ENCODE results near the gene RGS7.

Gene RGS7

DNA sequence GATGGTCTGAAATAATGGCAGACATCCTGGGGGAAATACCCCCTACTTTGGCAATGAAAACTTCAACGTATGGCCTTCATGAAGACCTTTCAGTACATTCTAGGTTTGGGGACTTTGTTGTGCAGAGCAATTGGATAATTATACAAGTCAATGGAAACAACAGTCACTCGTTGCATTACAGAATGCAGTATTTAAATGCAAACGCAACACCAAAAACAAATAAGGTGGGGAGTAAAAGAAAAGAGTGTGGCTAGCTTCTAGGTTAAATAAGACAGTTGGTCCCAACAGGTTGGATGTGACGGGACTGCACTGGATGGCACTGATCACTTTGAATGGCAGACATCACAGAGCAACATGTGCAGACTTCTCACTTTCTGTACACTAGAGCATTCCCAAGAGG, 386.8 kb downstream of the RGS7 start:
- H3K4me3 ChIP-seq (ENCODE audit: low read depth, low read length), result no peak overlapping the region
- no peak for DNase-seq (ENCODE audit: low read depth)
- TF ChIP-seq, protein P1, sequence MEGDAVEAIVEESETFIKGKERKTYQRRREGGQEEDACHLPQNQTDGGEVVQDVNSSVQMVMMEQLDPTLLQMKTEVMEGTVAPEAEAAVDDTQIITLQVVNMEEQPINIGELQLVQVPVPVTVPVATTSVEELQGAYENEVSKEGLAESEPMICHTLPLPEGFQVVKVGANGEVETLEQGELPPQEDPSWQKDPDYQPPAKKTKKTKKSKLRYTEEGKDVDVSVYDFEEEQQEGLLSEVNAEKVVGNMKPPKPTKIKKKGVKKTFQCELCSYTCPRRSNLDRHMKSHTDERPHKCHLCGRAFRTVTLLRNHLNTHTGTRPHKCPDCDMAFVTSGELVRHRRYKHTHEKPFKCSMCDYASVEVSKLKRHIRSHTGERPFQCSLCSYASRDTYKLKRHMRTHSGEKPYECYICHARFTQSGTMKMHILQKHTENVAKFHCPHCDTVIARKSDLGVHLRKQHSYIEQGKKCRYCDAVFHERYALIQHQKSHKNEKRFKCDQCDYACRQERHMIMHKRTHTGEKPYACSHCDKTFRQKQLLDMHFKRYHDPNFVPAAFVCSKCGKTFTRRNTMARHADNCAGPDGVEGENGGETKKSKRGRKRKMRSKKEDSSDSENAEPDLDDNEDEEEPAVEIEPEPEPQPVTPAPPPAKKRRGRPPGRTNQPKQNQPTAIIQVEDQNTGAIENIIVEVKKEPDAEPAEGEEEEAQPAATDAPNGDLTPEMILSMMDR (IDR thresholded peaks at IDR 0.05; ENCODE audit: low read depth, low read length, missing control alignments), result no peak

- DNase-seq (ENCODE audit: low read depth), result no peak
- TF ChIP-seq, protein P1 (IDR thresholded peaks at IDR 0.05; ENCODE audit: low read depth, low read length, missing control alignments), result no peak
These were observed 388.1 kb downstream of the RGS7 start for GRCh38 chr1:240968864-240969263.

DNA sequence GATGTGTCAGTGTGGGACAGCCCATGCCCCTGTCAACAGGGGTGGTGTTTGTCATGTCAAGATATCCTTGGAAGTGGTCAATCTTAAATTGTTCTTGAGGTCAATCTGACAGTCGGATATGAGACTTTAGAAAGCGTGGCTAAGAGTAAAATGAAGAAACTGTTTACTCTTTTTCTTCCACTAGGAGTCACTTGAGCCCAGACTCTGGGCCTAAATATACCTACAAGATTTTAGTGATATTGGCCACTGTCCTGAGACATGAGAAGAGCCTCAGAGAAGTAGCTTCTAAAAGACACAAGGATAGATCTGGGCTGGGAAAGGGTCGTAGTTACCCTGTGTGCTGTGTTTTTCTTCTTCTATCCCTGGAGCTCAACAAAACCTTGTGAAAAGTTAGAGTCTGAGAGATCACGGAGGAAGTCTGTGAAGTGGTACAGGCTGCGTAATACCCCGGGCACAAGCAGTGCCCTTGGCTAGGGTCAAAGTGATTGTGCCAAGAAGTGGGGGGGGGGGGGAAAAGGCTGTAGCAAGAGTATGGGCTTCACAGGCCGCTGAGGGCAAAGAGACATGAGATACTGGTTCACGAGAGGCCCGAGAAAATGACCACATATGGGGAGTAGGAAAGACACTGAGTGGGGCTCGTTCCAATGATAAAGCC, 389.8 kb downstream of the RGS7 start:
- H3K4me3 ChIP-seq (ENCODE audit: low read depth, low read length), result no peak overlapping the region
- TF ChIP-seq, protein P1 (IDR thresholded peaks at IDR 0.05; ENCODE audit: low read depth, low read length, missing control alignments), result peak; percentile 22
- no peak for DNase-seq (ENCODE audit: low read depth)

More at GRCh38 chr1:240968864-240969263, 388.1 kb downstream of the RGS7 start:
- no peak overlapping the region for H3K4me3 ChIP-seq (ENCODE audit: low read depth, low read length)

DNA sequence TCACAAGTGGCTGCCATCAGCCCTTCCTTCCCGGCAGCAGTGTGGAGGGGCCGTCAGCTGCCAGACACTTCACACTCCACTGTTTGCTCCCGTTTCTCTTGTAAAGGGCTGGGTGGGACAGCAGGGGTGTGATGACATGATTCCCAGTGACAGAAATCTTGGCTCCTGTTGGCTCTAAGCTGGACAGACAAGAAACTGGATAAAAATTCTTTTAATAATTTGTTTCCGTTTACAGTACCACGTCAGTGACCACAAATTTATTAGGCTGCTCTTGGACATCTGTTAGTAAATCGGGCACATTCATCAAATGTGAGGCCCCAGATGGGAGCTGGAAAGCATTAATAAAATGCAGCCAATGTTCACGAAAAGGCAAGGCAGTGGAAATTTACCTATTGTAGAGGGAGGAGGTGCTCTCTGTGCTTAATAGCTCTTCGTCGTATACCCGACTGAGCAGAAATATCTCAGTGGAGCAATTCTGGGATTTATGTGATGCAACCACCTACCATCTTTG, 391.4 kb downstream of the RGS7 start:
- TF ChIP-seq, protein P1 (IDR thresholded peaks at IDR 0.05; ENCODE audit: low read depth, low read length, missing control alignments), result no peak
- H3K4me3 ChIP-seq (ENCODE audit: low read depth, low read length), result no peak overlapping the region
- no peak for DNase-seq (ENCODE audit: low read depth)

- no peak for DNase-seq (ENCODE audit: low read depth)
- TF ChIP-seq, protein P1 (IDR thresholded peaks at IDR 0.05; ENCODE audit: low read depth, low read length, missing control alignments), result no peak
- H3K4me3 ChIP-seq (ENCODE audit: low read depth, low read length), result no peak overlapping the region
These were observed 394.9 kb downstream of the RGS7 start for GRCh38 chr1:240962086-240962485.

GRCh38 chr1:240956424-240956823, 400.6 kb downstream of the RGS7 start:
- no peak overlapping the region for H3K4me3 ChIP-seq (ENCODE audit: low read depth, low read length)
- TF ChIP-seq, protein P1 (IDR thresholded peaks at IDR 0.05; ENCODE audit: low read depth, low read length, missing control alignments), result no peak
- no peak for DNase-seq (ENCODE audit: low read depth)

- DNase-seq (ENCODE audit: low read depth), result no peak
- no peak overlapping the region for H3K4me3 ChIP-seq (ENCODE audit: low read depth, low read length)
- TF ChIP-seq, protein P1 (IDR thresholded peaks at IDR 0.05; ENCODE audit: low read depth, low read length, missing control alignments), result no peak
These were observed 401.0 kb downstream of the RGS7 start for GRCh38 chr1:240956020-240956419.
